ENCODE results near the gene CEP152.
"Not testable (repeated sequence)": the region's sequence is repeated elsewhere in the genome, so short reads cannot be mapped to it uniquely, and the experiment has no call there.

CEP152 gene

GRCh38 chr15:48810414-48811324 lies at the start of gene CEP152:
TSS of gene CEP152 (minus strand) at chr15:48811069. CDS start at chr15:48805649, 5,420 bp downstream.
- DNase-seq (ENCODE audit: low spot score): peak; percentile 100

GRCh38 chr15:48859426-48859825 lies 48.6 kb upstream of the CEP152 start:
- peak; percentile 7 for DNase-seq (ENCODE audit: low spot score)

GRCh38 chr15:48858401-48858800 lies 47.5 kb upstream of the CEP152 start:
- peak; percentile 86 for DNase-seq (ENCODE audit: low spot score)

- DNase-seq (ENCODE audit: low spot score): no peak
These were observed 46.1 kb upstream of the CEP152 start for GRCh38 chr15:48856942-48857341.

- DNase-seq (ENCODE audit: low spot score): peak; percentile 34
These were observed 44.9 kb upstream of the CEP152 start for GRCh38 chr15:48855501-48856440.

- DNase-seq (ENCODE audit: low spot score): not testable (repeated sequence)
These were observed 43.6 kb upstream of the CEP152 start for GRCh38 chr15:48854434-48854833.

- DNase-seq (ENCODE audit: low spot score): peak; percentile 22
These were observed 41.1 kb upstream of the CEP152 start for GRCh38 chr15:48851956-48852355.

- DNase-seq (ENCODE audit: low spot score): no peak
These were observed 39.8 kb upstream of the CEP152 start for GRCh38 chr15:48850648-48851047.

GRCh38 chr15:48845123-48845522 lies 34.3 kb upstream of the CEP152 start:
- no peak for DNase-seq (ENCODE audit: low spot score)

- no peak for DNase-seq (ENCODE audit: low spot score)
These were observed 31.6 kb upstream of the CEP152 start for GRCh38 chr15:48842501-48842900.

- no peak for DNase-seq (ENCODE audit: low spot score)
These were observed 23.9 kb upstream of the CEP152 start for GRCh38 chr15:48834756-48835155.

GRCh38 chr15:48833526-48834239 lies 22.8 kb upstream of the CEP152 start:
- DNase-seq (ENCODE audit: low spot score): no peak

GRCh38 chr15:48832648-48833047 lies 21.8 kb upstream of the CEP152 start:
- no peak for DNase-seq (ENCODE audit: low spot score)

- DNase-seq (ENCODE audit: low spot score): no peak
These were observed 18.0 kb upstream of the CEP152 start for GRCh38 chr15:48828906-48829305.

- DNase-seq (ENCODE audit: low spot score): no peak
These were observed 17.6 kb upstream of the CEP152 start for GRCh38 chr15:48828471-48828870.

GRCh38 chr15:48825075-48825474 lies 14.2 kb upstream of the CEP152 start:
- no peak for DNase-seq (ENCODE audit: low spot score)

GRCh38 chr15:48823706-48824105 lies 12.8 kb upstream of the CEP152 start:
- no peak for DNase-seq (ENCODE audit: low spot score)

- no peak for DNase-seq (ENCODE audit: low spot score)
These were observed 12.4 kb upstream of the CEP152 start for GRCh38 chr15:48823237-48823636.

GRCh38 chr15:48814286-48814685 lies 3.4 kb upstream of the CEP152 start:
- no peak for DNase-seq (ENCODE audit: low spot score)

- no peak for DNase-seq (ENCODE audit: low spot score)
These were observed 573 bp upstream of the CEP152 start for GRCh38 chr15:48811325-48811958.

- no peak for DNase-seq (ENCODE audit: low spot score)
These were observed 4.7 kb downstream of the CEP152 start for GRCh38 chr15:48806151-48806550.

GRCh38 chr15:48805591-48805990 lies 5.3 kb downstream of the CEP152 start:
- no peak for DNase-seq (ENCODE audit: low spot score)

Measured in hematopoietic multipotent progenitor cell treated with erythropoietin and hydrocortisone succinate and interleukin-3 and kit ligand, for 15 days (in vitro differentiated cells).